HG02938 (cell line): ENCODE data around the gene CETN2.
A peak's percentile ranks its signal among the peaks of the same experiment; 100 is the strongest.
"Not testable (repeated sequence)": the region's sequence is repeated elsewhere in the genome, so short reads cannot be mapped to it uniquely, and the experiment has no call there.

Source experiments
- ATAC-seq: cut with Tn5 transposase; IDR thresholded peaks from one replicate; pipeline ENCODE4 v1.9.1; 2021; ENCODE audit warnings: mild to moderate bottlenecking, moderate library complexity; ENCODE audit not compliant: unreplicated experiment

CETN2 gene

DNA sequence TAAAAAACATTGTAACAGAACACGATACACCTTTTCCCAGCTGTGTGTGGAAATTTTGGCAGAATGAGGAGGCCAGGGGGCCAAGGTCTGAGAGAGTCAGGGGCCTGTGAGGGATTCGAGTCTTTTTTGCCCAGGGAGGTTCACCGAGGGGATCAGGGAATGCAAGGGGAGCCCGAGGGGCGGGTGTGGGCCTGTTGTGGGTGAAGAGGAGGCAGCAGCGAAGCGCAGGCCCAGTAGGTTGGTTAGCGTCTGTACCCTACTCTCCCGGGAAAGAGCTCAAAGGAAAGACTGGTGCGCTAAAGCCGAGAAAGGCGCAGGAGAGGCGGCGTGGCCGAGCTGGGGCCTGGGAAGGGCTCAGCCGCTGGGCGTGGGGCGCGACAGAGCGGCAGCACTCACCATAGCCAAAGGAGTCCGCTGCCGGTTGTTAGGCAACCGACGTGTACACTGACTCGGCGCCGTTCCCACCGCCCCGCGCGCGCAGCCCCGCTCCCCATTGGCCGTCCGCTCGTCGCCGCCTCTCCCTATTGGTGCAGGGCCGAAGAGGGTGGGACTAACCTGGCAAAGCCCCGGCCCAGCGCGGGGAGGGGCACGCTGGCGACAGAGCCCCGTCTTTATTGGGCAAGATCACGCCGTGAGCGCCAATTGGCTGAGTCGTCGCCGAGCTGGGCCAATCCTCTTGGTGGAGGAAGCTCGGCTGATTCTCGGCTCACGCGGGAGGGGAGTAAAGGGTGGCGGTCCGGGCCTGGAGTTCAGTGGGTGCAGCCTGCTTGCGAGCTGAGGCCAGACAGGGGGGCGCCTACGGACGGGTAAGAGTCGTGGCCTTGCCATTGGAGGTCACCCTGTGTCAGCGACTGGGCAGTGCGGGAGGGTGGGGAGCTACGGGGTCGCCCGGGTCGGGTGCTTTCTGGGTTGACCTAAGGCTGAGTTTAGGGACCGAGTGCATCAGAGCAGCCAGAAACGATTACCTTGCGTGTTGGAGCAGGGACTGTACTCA is at the start of gene CETN2, which contains the start of gene NSDHL:
CETN2 (minus strand) TSS at position 446 of the 994 bp plus-strand sequence; CDS start at position 399, 47 bp downstream.
NSDHL (plus strand) TSS at position 752 of the 994 bp plus-strand sequence. CDS start 15,262 bp downstream, outside the sequence.
- ATAC-seq, result peak; percentile 98

DNA sequence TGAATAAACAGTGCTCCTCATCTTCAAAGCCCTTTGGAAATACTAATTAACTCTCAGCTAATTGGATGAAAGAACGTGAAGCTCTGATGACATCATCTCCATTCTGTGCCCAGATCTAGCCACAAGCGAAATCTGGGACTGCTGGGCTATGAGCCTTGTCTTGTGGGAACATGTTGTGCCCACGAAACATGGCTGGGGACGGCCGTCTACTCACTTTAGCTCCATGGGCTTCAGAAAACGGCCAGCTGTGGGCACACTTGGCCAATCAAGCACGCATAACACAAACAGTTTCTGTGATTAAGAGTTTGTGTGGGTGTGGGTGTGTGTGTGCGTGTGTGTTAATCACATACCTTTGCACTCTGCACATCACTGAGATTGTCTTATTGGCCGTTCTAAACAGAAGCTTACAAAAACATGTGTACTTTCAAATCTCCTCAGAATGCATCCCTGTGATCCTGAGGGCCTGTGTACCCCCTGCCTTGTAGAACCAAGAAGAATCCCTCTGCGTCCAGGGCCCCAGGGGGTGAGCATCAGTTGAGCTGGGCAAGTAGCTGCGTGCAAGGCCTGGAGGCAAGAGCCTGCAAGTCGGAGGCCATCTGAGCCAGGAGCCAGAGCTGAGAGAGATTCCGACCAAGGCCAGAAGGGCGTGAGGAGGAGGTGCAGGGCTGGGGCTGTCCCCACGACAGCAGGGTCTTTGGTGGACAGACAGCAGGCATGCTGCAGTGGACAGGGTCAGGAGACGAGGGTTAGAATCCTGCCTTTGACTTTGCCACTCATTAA is 48.6 kb upstream of the CETN2 start:
- ATAC-seq, result no peak

DNA sequence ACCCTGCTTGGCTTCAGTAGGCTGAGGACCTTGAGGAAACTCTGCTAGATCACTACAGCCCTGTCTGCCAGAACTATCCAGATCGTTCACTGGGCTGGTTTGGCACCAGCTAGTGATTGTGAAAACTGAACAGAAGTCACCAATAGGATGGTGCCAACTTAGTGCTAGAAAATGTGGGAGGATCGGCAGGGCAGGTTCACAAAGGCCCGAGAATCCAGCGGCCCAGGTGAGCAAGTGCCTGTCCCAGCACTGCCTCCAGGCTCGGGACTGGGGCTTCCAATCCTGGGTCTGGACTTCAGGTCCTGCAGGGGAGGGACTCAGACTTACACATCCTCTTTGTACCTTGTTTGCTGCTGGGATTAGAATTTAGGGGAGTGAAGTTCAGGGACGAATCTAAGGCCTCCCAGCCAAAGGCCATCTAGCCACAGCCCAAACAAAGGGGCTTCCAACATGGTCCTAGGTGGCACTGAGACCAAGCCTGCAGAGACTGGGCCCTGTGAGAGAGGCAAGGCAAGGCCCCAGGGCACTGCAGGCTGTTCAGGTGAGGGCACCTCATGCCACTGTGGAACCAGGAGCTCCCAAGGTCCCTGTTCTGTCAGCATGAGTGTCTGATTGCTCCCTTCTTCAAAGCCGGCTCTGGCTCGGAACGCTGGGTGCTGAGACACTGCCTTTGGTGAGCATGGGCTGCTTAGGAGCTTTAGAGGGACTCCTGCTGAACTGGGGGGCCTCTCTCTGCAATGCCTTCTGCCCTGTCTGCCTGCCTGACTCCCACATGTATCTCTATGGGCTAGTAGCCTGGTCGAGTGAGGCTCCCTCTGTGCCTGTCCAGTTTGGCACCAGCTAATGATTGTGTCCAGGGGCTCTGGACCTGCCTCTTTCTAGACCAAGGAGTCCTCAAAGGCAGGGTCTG is 46.6 kb upstream of the CETN2 start:
- no peak for ATAC-seq

DNA sequence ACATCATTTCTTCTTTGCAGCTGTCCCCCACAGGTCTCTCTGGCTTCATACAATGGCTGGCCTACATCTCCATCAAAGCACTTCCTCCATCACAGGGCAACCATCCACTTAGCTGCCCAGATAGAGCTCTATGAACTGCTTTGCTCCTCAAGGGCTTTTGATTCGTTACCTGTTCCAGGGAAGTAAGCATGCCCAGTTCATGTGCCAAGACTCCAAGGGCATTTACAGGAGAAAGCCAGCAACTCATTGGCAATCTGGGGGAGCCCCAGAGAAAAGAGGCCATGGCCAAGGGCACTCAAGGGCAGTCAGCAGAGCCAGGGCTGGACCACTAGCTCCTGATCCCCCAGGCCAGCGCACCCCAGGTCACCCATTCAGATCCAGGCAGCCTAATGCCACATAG is 42.8 kb upstream of the CETN2 start:
- no peak for ATAC-seq

DNA sequence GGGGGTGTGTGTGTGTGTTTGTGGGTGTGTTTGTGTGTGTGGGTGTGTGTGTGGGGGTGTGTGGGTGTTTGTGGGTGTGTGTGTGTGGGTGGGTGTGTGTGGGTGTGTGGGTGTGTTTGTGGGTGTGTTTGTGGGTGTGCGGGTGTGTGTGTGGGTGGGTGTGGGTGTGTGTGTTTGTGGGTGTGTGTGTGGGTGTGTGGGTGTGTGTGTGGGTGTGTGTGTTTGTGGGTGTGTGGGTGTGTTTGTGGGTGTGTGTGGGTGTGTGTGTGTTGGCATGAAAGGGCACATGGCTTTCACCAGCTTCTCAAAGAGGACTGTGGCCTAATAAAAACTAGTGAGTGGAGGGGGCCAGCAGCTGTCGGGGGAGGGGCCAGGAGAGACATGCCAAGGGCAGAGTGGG is 42.0 kb upstream of the CETN2 start:
- ATAC-seq, result no peak

DNA sequence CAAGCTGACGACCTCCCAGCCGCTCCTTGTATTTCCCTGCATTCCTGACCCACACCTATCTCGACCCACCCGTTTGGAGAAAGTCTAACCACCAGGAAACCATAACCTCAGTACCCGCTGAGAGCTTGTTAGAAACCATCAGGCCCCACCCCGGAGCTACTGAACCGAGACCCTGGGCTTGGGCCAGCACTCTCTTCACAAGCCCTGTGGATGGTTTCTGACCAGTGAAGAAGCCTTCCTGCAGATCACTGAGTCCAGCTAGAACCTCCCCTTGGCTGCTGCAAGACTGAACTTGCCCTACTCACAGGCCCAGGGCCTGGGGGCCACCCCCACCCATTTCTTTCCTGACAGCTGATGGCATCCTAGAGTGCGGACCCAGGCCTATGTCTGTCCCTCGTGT is 40.7 kb upstream of the CETN2 start:
- no peak for ATAC-seq

DNA sequence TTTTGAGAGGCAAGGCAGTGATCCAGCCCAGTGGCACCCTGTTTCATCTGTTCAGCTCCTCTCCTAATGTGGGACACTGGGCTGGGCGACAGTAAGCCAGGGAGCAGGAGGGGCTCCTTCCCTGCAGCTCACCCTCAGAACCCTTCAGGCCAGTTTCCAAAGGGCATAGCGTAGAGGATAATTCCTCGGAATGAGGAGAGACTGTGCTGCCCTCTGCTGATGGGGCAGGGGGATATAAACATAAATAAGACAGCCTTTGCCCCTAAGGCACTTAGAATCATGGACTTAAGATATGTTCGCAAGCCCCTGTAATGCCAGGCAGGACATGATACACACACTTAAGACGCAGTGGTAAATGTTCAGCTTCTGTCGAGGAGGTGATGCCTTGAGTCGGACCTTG is 39.4 kb upstream of the CETN2 start:
- ATAC-seq, result no peak

DNA sequence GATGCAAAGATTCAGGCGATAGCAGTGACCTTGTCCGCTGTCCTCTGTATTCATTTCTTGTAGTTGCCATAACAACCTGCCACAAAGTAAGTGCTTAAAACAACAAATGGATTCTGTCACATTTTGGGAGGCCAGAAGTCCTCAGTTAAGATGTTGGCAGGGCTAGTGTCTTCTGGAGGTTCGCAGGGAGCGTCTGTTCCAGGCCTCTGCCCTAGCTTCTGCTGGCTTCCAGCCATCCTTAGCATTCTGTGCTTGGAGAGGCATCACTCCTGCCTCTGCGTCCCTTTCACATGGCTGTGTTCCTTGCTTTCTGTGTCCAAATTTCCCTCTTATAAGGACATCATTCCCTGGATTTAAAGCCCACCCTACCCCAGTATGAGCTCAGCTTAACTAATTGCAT is 35.8 kb upstream of the CETN2 start:
- no peak for ATAC-seq

DNA sequence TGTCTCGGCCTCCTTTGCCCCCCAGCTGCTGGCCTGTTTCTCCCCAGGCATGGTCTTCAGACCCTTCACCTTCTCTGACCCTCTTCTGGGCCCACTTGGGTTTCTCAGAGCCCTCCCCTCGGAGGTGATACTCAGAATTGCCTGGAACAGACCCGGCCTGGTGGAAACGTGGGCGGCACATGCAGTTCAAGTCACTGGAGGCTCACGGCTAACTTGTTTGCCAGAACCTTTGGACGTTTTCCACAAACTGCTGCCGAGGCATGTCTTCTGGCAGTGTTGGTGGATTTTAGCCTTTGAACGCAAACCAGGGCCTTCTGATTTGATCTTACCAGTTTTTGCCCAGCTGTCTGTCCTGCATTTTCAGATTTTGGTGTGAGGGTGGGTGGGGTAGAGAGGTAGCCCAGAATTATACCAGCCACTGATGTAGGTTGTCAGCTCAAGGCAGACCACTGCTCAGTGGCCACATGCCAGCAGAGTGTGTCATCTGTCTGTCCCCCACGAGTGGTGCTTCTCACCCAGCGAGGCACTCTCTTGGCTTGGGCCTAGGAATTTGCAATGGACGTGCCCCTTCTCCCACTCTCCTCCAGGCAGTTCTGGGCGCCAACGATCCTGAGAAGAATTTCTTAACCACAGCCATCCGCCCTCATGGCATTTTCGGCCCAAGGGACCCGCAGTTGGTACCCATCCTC is 34.8 kb upstream of the CETN2 start:
- ATAC-seq, result no peak

DNA sequence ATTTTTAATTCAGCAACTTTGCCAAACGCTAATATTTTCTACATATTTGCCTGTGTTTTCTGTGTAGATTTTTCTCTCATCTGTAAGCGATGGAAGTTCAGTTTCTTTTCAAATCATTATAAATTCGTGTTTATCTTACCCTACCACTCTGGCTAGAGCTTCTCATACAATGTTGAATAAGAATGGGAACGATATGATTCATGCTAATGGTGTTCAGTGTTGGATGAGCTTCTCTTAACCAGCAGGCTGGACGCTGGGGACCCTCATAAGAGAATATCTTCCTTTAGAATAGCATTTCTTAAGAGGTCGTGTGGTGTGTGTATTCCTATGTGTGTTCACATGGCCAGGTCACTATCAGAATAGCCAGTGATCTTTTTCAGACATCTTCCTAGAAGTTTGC is 31.3 kb upstream of the CETN2 start:
- ATAC-seq, result no peak

DNA sequence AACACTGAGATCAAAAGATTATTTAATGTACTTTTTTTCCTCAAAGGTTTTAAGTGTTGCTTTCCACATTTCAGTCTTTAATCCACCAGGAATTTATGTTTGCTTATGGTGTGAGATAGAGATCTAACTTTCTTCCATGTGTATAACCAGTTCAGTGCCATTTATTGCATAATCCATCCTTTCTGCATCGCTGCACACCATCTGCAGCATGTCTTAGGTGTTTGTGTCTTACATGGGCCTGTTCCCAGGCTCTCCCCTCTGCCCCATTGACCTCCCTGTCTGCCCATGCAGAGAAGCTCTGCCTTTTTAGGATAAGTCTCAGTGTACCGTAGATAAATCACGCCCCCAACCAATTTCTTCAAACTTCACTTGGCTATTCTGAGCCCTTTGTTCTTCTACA is 30.6 kb upstream of the CETN2 start:
- no peak for ATAC-seq

DNA sequence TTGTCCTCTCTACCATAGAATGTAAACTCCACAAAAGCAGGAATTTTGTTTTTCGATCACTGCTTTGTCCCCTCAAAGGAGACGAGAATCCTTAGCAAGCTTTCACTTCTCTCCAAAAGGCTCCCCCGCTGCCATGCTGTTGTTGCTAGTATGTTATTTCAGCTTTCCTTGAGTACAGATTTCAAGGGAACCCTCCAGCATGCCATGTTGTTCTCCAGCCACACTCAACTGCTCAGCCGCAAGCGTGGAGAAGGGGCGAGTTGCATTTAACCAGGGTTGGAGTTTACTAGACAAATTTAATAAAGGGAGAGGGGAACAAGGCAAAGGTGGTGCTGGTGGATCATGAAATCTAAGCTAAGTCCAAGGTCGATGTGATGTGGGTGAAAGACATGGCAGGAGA is 23.4 kb upstream of the CETN2 start:
- no peak for ATAC-seq

DNA sequence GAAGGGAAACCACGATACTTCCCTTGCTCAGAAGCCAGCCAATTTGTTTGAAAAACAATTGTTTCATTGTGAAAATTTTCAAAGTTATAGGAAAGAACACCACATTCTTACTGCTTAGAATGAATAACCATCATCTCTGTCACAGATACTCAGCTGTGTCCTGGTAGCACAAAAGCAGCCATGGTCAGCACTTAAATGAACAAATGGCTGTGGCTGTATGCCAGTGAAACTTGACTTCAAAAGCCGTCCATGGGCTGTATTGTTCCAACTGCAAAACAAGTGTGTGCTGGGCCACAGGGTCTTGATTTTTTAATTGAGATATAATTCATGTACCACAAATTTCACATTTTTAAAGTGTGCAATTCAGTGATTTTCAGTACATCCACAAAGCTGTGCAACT is 19.9 kb upstream of the CETN2 start:
- no peak for ATAC-seq

DNA sequence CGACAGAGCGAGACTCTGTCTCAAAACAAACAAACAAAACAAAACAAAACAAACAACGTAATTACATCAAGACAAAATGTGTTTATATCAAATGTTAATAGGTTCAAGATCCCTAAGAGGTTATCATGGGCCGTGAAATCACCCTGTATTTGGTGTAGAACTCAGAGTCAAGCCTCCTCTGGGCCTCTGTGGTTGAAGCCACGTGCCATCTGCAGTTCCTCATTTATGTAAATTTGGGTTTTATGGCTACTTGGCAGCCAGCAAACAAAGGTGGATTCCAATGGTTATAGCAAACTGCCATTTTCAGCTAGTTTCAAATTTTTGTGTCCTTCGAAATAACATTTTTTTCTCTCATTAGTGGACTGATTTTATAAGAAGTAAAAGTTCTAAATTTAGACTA is 16.7 kb upstream of the CETN2 start:
- ATAC-seq, result no peak

DNA sequence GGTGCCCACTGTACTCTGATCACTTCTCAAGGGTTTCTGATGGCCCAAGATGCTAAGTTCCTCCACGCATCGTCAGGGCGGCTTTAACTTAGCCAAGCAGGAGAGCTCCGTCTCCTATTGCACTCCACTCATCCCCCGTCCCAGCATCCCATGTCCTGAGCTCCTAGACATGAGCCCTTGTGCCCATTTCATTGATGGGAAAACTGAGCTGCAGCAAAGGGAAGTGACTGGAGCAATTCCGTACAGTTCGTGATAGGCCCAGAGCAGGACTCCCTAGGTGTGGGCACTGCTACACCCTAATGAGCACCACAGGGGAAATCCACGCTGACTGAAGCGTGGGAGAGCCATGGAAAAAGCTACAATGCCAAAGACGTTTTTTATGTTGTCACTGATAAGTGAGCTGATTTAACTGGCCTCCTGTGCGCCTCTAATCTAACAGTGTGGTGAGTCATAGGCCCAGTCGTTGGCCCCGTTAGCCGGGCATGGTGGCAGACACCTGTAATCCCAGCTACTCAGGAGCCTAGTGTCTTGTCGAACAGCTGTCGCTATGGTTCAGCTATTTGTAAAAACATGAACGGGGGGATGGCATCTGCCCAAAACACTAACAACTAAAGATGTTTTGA is 15.2 kb upstream of the CETN2 start:
- no peak for ATAC-seq

DNA sequence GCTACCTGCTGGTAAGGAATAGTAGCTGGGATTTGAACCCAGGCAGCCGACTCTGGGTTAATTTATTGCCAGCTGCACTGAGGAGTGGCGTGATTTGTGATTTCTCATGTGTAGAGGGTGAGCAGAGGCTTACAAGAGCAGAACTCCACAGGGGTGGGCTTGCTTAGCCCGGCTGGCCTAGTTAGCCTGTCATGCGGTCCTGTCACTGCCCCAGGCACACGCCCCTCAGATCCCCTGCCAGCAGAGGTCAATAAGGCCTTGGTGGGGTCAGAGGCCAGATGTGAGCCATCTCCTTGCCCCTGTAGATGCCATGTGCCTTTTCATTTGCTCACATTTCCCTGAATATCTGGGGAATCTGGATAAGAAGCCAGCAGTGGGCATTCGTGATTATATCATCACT is 13.7 kb upstream of the CETN2 start:
- no peak for ATAC-seq

DNA sequence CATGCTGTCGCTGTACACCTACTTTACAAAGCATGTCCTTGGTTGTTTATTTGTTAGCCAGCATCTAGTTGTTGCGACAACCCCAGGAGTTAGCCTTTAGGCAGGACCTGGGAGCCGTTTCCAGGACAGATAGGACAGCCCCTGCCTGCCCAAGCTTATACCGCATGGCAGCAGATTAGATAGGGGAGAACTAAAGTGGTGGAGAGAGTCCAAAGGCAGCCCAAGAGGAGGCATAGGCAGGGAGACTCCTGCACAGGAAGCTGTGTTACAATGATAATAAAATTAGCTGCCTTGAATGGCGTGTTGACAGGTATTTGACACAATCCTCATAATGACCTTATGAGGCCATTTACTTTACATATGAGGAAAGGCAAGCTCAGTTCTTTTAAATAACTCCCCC is 13.3 kb upstream of the CETN2 start:
- no peak for ATAC-seq

DNA sequence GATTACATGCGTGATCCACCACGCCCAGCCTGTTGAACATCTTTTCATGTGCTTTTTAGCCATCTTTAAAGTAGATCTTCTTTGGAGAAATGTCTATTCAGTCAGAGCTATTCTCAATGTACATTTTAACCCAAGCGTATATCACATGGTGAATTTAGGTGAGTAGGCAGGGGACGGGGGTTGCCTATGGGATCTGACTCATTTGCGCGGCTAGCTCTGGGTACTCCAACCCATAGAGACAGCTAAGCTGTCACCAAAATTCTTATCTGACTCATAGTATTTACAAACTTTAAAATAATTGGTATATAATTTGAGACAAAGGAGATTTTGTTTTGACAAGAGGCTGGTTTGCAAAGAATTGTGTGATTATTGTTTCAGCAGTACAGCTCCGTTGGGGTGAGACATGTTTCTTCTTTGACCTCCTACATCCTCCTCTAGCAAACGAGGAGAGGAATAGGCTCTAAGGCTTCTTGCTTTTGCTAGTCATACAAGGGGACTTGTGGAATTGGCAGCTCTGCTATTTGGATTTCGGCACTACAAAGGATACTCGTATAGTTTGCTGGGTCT is 12.3 kb upstream of the CETN2 start:
- ATAC-seq, result no peak

DNA sequence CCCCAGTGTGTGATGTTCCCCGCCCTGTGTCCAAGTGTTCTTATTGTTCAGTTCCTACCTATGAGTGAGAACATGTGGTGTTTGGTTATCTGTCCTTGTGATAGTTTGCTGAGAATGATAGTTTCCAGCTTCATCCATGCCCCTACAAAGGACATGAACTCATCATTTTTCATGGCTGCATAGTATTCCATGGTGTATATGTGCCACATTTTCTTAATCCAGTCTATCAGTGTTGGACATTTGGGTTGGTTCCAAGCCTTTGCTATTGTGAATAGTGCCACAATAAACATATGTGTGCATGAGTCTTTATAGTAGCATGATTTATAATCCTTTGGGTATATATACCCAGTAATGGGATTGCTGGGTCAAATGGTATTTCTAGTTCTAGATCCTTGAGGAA is 4.9 kb upstream of the CETN2 start:
- not testable (repeated sequence) for ATAC-seq
